ENCODE measurements around the gene CLINT1. TPM values are rescaled to one million over a fixed set of nuclear protein-coding genes. Genes with fewer than 3 reads are reported as not detected.

The CLINT1 gene
- total RNA-seq, 1 experiment from 2014 or later, result 69.2 TPM

DNA sequence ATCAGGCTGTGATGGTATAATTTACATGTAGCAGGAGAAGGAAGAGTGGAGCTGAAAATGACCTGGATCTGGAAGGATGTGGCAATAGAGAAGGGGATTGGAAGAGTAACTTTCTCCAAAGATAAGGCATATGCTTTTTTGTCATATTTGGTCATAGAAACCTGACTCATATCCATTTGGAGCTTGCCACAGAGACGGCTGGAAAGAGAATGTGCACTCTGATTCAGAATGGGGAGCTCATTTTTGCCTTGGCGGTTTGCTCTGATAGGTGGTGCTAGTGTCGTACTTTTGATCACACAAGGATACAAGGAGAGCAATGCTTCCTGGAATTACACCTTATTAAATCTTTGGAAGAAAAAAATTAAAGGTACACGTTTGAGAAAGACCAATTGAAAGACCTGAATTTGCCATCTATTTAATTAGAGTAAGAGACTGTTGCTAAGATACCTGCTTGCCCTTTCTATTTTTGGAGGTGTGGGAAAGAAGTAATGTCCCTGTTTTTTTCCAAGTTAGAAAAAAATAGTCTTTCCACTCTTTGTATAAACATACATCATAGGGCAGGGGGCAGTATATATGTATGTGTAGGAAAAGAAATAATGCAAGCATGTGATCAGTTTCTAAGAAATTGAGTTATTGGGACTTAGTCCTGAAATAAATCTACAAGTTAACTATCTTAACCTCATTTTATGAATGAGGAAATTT is 110.0 kb downstream of the CLINT1 start:
- ChIA-PET CTCF (interaction anchor here (1.0 to 1.4 kb wide), 2 partner anchors 246 to 421 kb away, joined by 3 to 4 read pairs; no protein-coding TSS in a partner anchor), POLR2A (no interaction called here)

More for the DNA sequence above, 110.0 kb downstream of the CLINT1 start:
- no peak for TF ChIP-seq ZNF274 (IDR thresholded peaks at IDR 0.05; ENCODE audit: low read depth, low read length)
- TF ChIP-seq ATF3 (IDR thresholded peaks at IDR 0.05), result no peak
- no peak for TF ChIP-seq ZBTB33 (IDR thresholded peaks at IDR 0.05; ENCODE audit: extremely low read depth, insufficient replicate concordance, low read length)
- no peak for TF ChIP-seq CEBPB (IDR thresholded peaks at IDR 0.05; ENCODE audit: low read depth)
- no peak for TF ChIP-seq SIN3A (IDR thresholded peaks at IDR 0.05; ENCODE audit: low read depth)
- TF ChIP-seq TCF7L2 (IDR thresholded peaks at IDR 0.05; ENCODE audit: borderline replicate concordance, extremely low read depth, insufficient read depth, insufficient read length), result no peak
- no peak for TF ChIP-seq SRF (IDR thresholded peaks at IDR 0.05; ENCODE audit: low read depth)
- TF ChIP-seq, protein P1, sequence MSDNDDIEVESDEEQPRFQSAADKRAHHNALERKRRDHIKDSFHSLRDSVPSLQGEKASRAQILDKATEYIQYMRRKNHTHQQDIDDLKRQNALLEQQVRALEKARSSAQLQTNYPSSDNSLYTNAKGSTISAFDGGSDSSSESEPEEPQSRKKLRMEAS (IDR thresholded peaks at IDR 0.05), result no peak
- TF ChIP-seq CBX3 (IDR thresholded peaks at IDR 0.05; ENCODE audit: low read depth), result no peak
- no peak for TF ChIP-seq ELF1 (IDR thresholded peaks at IDR 0.05; ENCODE audit: borderline replicate concordance, low read depth)
- TF ChIP-seq YY1 (IDR thresholded peaks at IDR 0.05; ENCODE audit: extremely low read depth, insufficient replicate concordance, low read depth, low read length), result no peak
- TF ChIP-seq JUND (IDR thresholded peaks at IDR 0.05), result no peak
- no peak for TF ChIP-seq RAD21 (IDR thresholded peaks at IDR 0.05; ENCODE audit: low read depth)
- TF ChIP-seq EZH2phosphoT487 (IDR thresholded peaks at IDR 0.05; ENCODE audit: borderline replicate concordance), result no peak
- TF ChIP-seq, protein P2, sequence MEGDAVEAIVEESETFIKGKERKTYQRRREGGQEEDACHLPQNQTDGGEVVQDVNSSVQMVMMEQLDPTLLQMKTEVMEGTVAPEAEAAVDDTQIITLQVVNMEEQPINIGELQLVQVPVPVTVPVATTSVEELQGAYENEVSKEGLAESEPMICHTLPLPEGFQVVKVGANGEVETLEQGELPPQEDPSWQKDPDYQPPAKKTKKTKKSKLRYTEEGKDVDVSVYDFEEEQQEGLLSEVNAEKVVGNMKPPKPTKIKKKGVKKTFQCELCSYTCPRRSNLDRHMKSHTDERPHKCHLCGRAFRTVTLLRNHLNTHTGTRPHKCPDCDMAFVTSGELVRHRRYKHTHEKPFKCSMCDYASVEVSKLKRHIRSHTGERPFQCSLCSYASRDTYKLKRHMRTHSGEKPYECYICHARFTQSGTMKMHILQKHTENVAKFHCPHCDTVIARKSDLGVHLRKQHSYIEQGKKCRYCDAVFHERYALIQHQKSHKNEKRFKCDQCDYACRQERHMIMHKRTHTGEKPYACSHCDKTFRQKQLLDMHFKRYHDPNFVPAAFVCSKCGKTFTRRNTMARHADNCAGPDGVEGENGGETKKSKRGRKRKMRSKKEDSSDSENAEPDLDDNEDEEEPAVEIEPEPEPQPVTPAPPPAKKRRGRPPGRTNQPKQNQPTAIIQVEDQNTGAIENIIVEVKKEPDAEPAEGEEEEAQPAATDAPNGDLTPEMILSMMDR (IDR thresholded peaks at IDR 0.05 in 2 of 3, conservative IDR thresholded peaks at IDR 0.05 in 1 of 3; ENCODE audit: borderline replicate concordance in 1 of 3, insufficient read depth in 1 of 3, low read depth in 2 of 3, low read length in 2 of 3), result no peak
- no peak for TF ChIP-seq FOSL1 (IDR thresholded peaks at IDR 0.05; ENCODE audit: low read depth)
- TF ChIP-seq EZH2 (IDR thresholded peaks at IDR 0.05), result no peak
- no peak for TF ChIP-seq ZFX (IDR thresholded peaks at IDR 0.05)
- H3K36me3 ChIP-seq (ENCODE audit: control insufficient read depth in 1 of 2, insufficient read depth in 2 of 2, low read length in 2 of 2), result peaks cover 2 to 6% of the 10 kb centered on the region in 2 experiments; a peak in 1 of 4 replicates
- intact Hi-C loops (cut with micrococcal nuclease), result loop anchor here (10.0 kb wide), 2 partner anchors 494 to 604 kb away; partner anchors contain the start of gene MED7
- H3K27ac ChIP-seq (ENCODE audit: low read depth, low read length), result no peak overlapping the region
- DNase-seq (ENCODE audit: low read depth, low spot score) (no peak), ATAC-seq (no peak)
- H3K9ac ChIP-seq (ENCODE audit: low read length), result no peak overlapping the region
- no peaks in the 10 kb centered on the region for H3K9me3 ChIP-seq (ENCODE audit: control insufficient read depth in 1 of 2, insufficient read depth in 1 of 2, low read depth in 1 of 2, low read length in 2 of 2)
- RAD21 ChIA-PET (ENCODE audit: low non-redundant PET in 1 of 2, low total read pairs in 2 of 2, uncharacterized antibody in 2 of 2, unreplicated experiment in 2 of 2), result interaction anchor here in 1 of 2 experiments (0.6 kb wide), 1 partner anchor 103 kb away, joined by 3 read pairs; no protein-coding TSS in a partner anchor
- H4K20me1 ChIP-seq (ENCODE audit: insufficient read depth), result no peaks in the 10 kb centered on the region
- H2AFZ ChIP-seq (ENCODE audit: low read depth, low read length, poor library complexity, severe bottlenecking), result no peak overlapping the region
- H3K9me2 ChIP-seq (ENCODE audit: insufficient read depth), result no peaks in the 10 kb centered on the region
- no peak overlapping the region for H3K4me3 ChIP-seq (replicated peaks in 1 of 2; ENCODE audit: low read depth in 1 of 2, low read length in 2 of 2)
- H3K4me2 ChIP-seq (ENCODE audit: low read length), result no peak overlapping the region
- no peaks in the 10 kb centered on the region for H3K79me2 ChIP-seq (ENCODE audit: insufficient read depth, low read length)
- H3K4me1 ChIP-seq (ENCODE audit: control insufficient read depth in 1 of 2, insufficient read depth in 2 of 2, low read length in 2 of 2), result peaks cover 3 to 14% of the 10 kb centered on the region in 2 experiments; a peak in 2 of 4 replicates
- no TSS peak for BruUV-seq (replicated peaks)
- no peaks in the 10 kb centered on the region for H3K27me3 ChIP-seq (ENCODE audit: insufficient read depth, low read length)

All from HCT116 (cell line).